Measurements from ENCODE around the gene BTBD18. TPM values are rescaled to one million over a fixed set of nuclear protein-coding genes. Genes with fewer than 3 reads are reported as not detected.
"Not testable (repeated sequence)": the region's sequence is repeated elsewhere in the genome, so short reads cannot be mapped to it uniquely, and the experiment has no call there.

The BTBD18 gene
- total RNA-seq, 1 experiment from 2014 or later, result 0.09 TPM

- no peak for TF ChIP-seq FOXP4 (CRISPR knock-in tag; IDR thresholded peaks at IDR 0.05)
- TF ChIP-seq PREB (CRISPR knock-in tag; IDR thresholded peaks at IDR 0.05; ENCODE audit: borderline replicate concordance), result no peak
- TF ChIP-seq MAX (CRISPR knock-in tag; IDR thresholded peaks at IDR 0.05), result no peak
- TF ChIP-seq ELF4 (CRISPR knock-in tag; IDR thresholded peaks at IDR 0.05; ENCODE audit: low read depth), result no peak
- no peak for TF ChIP-seq RELA (CRISPR knock-in tag; IDR thresholded peaks at IDR 0.05; ENCODE audit: borderline replicate concordance)
- TF ChIP-seq ATF6 (CRISPR knock-in tag; IDR thresholded peaks at IDR 0.05), result no peak
- no peak for TF ChIP-seq NFE2L1 (CRISPR knock-in tag; IDR thresholded peaks at IDR 0.05)
- no peak for TF ChIP-seq MXD4 (CRISPR knock-in tag; IDR thresholded peaks at IDR 0.05; ENCODE audit: borderline replicate concordance)
- no peak for TF ChIP-seq SP1 (CRISPR knock-in tag; conservative IDR thresholded peaks at IDR 0.05)
- 0 out of 2 replicates have a peak, but pooled peaks have one; percentile 70 for TF ChIP-seq ZNF416 (CRISPR knock-in tag; IDR thresholded peaks at IDR 0.05)
These were observed 40.0 kb downstream of the BTBD18 start, which contains the start of gene MED19 (continued) for GRCh38 chr11:57711414-57712255.

- CTCF ChIA-PET, result no interaction called here
- no peak for DNase-seq (ENCODE audit: low spot score)
- POLR2A ChIA-PET, result no interaction called here
- TF ChIP-seq NFE2L1 (CRISPR knock-in tag; IDR thresholded peaks at IDR 0.05), result no peak
- TF ChIP-seq ESRRA (CRISPR knock-in tag; IDR thresholded peaks at IDR 0.05; ENCODE audit: borderline replicate concordance), result no peak
- TF ChIP-seq TEAD4 (CRISPR knock-in tag; IDR thresholded peaks at IDR 0.05), result no peak
- no peak for TF ChIP-seq JAZF1 (CRISPR knock-in tag; IDR thresholded peaks at IDR 0.05)
- TF ChIP-seq ATF3 (CRISPR knock-in tag; conservative IDR thresholded peaks at IDR 0.05), result no peak
- TF ChIP-seq E2F4 (CRISPR knock-in tag; IDR thresholded peaks at IDR 0.05; ENCODE audit: borderline replicate concordance, low read depth), result no peak
- no peak for TF ChIP-seq KAT7 (CRISPR knock-in tag; IDR thresholded peaks at IDR 0.05; ENCODE audit: borderline replicate concordance)
- TF ChIP-seq ZNF219 (CRISPR knock-in tag; IDR thresholded peaks at IDR 0.05; ENCODE audit: borderline replicate concordance), result no peak
- Mint-ChIP-seq H3K4me1 (peaks cover 26% of the 10 kb centered on the region), H3K27ac (no peak overlapping the region), H3K36me3 (peaks cover 21% of the 10 kb centered on the region), H3K27me3 (ENCODE audit: low read depth) (no peaks in the 10 kb centered on the region), H3K9me3 (no peaks in the 10 kb centered on the region), H3K4me3 (peak overlapping the region; percentile 100; the same call in 1 of the 2 replicates)
- ATAC-seq, result no peak
These were observed 41.7 kb downstream of the BTBD18 start for GRCh38 chr11:57709802-57710367.

GRCh38 chr11:57705432-57705831 is 46.2 kb downstream of the BTBD18 start:
- H3K36me3 Mint-ChIP-seq, result peaks cover 29% of the 10 kb centered on the region
- DNase-seq (ENCODE audit: low spot score); H3K4me3 Mint-ChIP-seq; H3K27ac Mint-ChIP-seq; H3K27me3 Mint-ChIP-seq (ENCODE audit: low read depth); H3K9me3 Mint-ChIP-seq; H3K4me1 Mint-ChIP-seq; ATAC-seq: not testable (repeated sequence)
- CTCF ChIA-PET, result interaction anchor here (1.8 kb wide), 1 partner anchor 95 kb away, joined by 4 read pairs; no protein-coding TSS in a partner anchor
- POLR2A ChIA-PET, result interaction anchor here (0.7 kb wide), 1 partner anchor 101 kb away, joined by 5 read pairs; no protein-coding TSS in a partner anchor
